Activated CD4-positive, alpha-beta T cell treated with anti-CD3 and anti-CD28 coated beads, Interleukin-2, amount 50 U/mL, for 4 hours (primary cell): Measurements from ENCODE around the gene YTHDC2.

ENCODE experiments used
- DNase-seq, 2 experiments: peaks; one replicate each; pipeline ENCODE4 v3.0.0-alpha.2; 2020

Gene YTHDC2

GRCh38 chr5:113607361-113607760 lies 93.9 kb downstream of the YTHDC2 start:
- no peak for DNase-seq

- no peak for DNase-seq
These were observed 94.7 kb downstream of the YTHDC2 start for GRCh38 chr5:113608113-113608596.

GRCh38 chr5:113612060-113612496 lies 98.6 kb downstream of the YTHDC2 start:
- no peak for DNase-seq

- no peak for DNase-seq
These were observed 100.7 kb downstream of the YTHDC2 start for GRCh38 chr5:113614191-113614590.

GRCh38 chr5:113615708-113616107 lies 102.2 kb downstream of the YTHDC2 start:
- no peak for DNase-seq

- no peak for DNase-seq
These were observed 103.8 kb downstream of the YTHDC2 start for GRCh38 chr5:113617191-113617796.

- no peak for DNase-seq
These were observed 119.5 kb downstream of the YTHDC2 start for GRCh38 chr5:113632996-113633395.

GRCh38 chr5:113634957-113635356 lies 121.5 kb downstream of the YTHDC2 start:
- no peak for DNase-seq

- DNase-seq, result no peak
These were observed 128.2 kb downstream of the YTHDC2 start for GRCh38 chr5:113641715-113642114.
